ENCODE data around the gene CCR9. TPM values are rescaled to one million over a fixed set of nuclear protein-coding genes. Genes with fewer than 3 reads are reported as not detected.

CCR9 gene
- total RNA-seq, 2 donors from 2014 or later = not detected

DNA sequence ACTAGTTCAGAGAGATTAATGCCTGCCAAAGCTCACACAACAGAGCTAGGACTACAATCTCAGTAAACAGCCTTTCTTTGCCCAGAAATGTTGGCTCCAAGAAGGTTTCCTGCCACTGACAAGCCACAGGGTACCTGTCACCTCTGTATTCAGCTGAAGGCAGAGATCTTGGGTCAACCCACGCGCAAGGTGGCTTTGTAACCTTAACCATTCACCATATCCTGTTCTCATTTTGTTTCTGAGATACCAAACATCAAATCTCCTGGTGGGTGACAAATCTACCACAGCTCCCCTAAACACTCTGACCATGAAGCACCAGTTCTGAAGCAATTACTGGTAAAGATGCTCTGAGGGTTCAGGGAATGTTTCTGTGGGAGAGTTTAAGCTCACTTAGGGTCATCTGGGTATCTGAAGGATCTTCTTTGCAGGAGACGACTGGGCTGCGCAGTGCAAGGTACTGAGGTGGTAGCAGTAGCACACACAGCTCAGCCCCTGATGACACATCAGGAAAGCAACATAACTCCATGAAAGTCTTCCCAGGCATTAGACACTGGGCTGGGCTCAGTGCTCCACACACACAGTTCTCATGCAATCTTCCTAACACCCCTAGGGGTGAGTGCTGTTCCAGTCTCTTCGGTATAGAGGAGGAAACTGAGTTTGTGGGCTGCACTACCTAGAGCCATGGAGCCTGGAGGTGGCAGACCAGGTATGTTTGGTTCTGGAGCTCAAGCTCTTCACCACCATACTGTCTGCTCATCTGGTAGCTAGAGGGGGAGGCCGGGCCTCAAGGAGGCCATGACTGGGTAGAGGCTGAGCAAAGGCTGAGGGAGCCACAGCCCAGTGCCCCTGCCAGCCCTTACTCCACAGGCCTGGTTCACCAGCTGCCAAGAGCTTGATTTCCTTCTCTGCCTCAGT, 64.6 kb downstream of the CCR9 start:
- Histone ChIP-seq H3K4me1 (no peaks in the 10 kb centered on the region), H3K36me3 (peaks cover 98% of the 10 kb centered on the region), H3K27ac (no peak overlapping the region), H3K27me3 (no peaks in the 10 kb centered on the region), H3K4me3 (no peak overlapping the region), H3K9me3 (no peaks in the 10 kb centered on the region)
- no peak for DNase-seq (ENCODE audit: low spot score)
- TF ChIP-seq, protein P1, sequence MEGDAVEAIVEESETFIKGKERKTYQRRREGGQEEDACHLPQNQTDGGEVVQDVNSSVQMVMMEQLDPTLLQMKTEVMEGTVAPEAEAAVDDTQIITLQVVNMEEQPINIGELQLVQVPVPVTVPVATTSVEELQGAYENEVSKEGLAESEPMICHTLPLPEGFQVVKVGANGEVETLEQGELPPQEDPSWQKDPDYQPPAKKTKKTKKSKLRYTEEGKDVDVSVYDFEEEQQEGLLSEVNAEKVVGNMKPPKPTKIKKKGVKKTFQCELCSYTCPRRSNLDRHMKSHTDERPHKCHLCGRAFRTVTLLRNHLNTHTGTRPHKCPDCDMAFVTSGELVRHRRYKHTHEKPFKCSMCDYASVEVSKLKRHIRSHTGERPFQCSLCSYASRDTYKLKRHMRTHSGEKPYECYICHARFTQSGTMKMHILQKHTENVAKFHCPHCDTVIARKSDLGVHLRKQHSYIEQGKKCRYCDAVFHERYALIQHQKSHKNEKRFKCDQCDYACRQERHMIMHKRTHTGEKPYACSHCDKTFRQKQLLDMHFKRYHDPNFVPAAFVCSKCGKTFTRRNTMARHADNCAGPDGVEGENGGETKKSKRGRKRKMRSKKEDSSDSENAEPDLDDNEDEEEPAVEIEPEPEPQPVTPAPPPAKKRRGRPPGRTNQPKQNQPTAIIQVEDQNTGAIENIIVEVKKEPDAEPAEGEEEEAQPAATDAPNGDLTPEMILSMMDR (IDR thresholded peaks at IDR 0.05) = no peak

DNA sequence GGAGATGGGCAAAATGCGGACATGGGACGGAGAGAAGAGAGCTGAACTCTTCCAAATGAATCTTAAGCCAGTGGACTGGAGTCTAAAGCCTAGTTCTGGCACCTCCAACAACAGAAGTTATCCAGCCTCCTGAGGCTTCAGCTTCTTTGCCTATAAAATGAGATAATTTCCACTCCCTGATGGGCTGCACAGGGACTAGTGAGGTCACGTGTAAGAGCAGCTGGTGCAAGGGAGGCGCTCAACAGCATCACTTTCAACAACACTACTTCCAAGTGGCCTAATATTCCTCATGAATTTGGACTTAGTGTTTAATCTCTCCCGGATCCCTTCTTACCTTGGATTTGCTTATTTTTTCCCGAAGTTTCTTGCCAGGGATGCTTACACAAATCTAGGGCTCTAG, 65.6 kb downstream of the CCR9 start:
- Histone ChIP-seq H3K9me3 (no peaks in the 10 kb centered on the region), H3K27me3 (no peaks in the 10 kb centered on the region), H3K27ac (no peak overlapping the region), H3K36me3 (peaks cover 98% of the 10 kb centered on the region), H3K4me1 (no peaks in the 10 kb centered on the region), H3K4me3 (no peak overlapping the region)
- TF ChIP-seq, protein P1 (IDR thresholded peaks at IDR 0.05) = no peak
- no peak for DNase-seq (ENCODE audit: low spot score)

DNA sequence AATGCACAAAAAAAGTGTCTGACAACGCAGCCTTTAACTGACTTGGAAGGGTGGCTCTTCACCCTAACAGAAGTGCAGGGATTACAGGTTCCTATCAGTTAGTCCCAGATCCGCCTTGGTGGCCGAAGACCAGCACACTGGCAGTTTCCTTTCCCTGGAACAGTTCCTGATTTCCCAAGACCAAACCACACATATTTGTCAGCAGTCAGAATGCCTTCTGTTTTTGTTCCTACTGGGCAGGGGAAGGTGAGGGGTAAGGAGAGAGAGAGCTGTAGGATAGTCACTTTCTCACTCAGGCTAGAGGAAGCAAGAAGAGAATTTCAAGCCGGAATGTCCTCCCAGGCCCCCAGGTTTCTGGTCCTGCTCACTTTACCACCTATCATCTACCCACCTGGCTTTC, 66.1 kb downstream of the CCR9 start:
- no peak overlapping the region for H3K4me3 ChIP-seq
- no peak overlapping the region for H3K27ac ChIP-seq
- H3K36me3 ChIP-seq = peaks cover 98% of the 10 kb centered on the region
- H3K27me3 ChIP-seq = no peaks in the 10 kb centered on the region
- no peaks in the 10 kb centered on the region for H3K9me3 ChIP-seq
- DNase-seq (ENCODE audit: low spot score) = no peak
- TF ChIP-seq, protein P1 (IDR thresholded peaks at IDR 0.05) = no peak
- no peaks in the 10 kb centered on the region for H3K4me1 ChIP-seq

Other genes with a start within 250 kb of the CCR9 start
- gene SACM1L, start 197.1 kb upstream of the CCR9 start, total RNA-seq = 10 to 100 TPM; 16.6 to 18.7 TPM
- gene SLC6A20, start 90.0 kb upstream of the CCR9 start, total RNA-seq = not detected
- gene LZTFL1, start 44.4 kb upstream of the CCR9 start, total RNA-seq = 1 to 10 TPM; 8.3 to 8.9 TPM
- 1 to 10 TPM in 1 of 2 donors, not detected in 1; 1.2 TPM for gene CXCR6, start 56.9 kb downstream of the CCR9 start, total RNA-seq
- 100 to 1,000 TPM in 1 of 2 donors, 10 to 100 TPM in 1; 67.2 to 116 TPM for gene FYCO1, start 109.3 kb downstream of the CCR9 start, total RNA-seq
- gene XCR1, start 140.9 kb downstream of the CCR9 start, total RNA-seq = not detected

All from right atrium auricular region (tissue), 2 donors.